ENCODE measurements around the gene SNX9.

- no peak for TF ChIP-seq CTCF (optimal IDR thresholded peaks at IDR 0.05 in 1 of 3, IDR thresholded peaks at IDR 0.05 in 1 of 3, conservative IDR thresholded peaks at IDR 0.05 in 1 of 3; ENCODE audit: extremely low read depth in 1 of 3, insufficient read depth in 2 of 3, low read length in 3 of 3)
- no peak for TF ChIP-seq EZH2 (IDR thresholded peaks at IDR 0.05; ENCODE audit: low read length)
Measured at GRCh38 chr6:157864185-157864761, 41.2 kb downstream of the SNX9 start.
